ENCODE results near the gene ESR1.

Gene ESR1

DNA sequence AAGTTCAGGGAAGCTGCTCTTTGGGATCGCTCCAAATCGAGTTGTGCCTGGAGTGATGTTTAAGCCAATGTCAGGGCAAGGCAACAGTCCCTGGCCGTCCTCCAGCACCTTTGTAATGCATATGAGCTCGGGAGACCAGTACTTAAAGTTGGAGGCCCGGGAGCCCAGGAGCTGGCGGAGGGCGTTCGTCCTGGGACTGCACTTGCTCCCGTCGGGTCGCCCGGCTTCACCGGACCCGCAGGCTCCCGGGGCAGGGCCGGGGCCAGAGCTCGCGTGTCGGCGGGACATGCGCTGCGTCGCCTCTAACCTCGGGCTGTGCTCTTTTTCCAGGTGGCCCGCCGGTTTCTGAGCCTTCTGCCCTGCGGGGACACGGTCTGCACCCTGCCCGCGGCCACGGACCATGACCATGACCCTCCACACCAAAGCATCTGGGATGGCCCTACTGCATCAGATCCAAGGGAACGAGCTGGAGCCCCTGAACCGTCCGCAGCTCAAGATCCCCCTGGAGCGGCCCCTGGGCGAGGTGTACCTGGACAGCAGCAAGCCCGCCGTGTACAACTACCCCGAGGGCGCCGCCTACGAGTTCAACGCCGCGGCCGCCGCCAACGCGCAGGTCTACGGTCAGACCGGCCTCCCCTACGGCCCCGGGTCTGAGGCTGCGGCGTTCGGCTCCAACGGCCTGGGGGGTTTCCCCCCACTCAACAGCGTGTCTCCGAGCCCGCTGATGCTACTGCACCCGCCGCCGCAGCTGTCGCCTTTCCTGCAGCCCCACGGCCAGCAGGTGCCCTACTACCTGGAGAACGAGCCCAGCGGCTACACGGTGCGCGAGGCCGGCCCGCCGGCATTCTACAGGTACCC is at the start of gene ESR1:
Gene ESR1 (plus strand): TSS at position 170 of the 858 bp plus-strand sequence. CDS start 231 bp downstream, at position 401.
- no peaks in the 10 kb centered on the region for H3K9me3 Mint-ChIP-seq
- H3K4me3 Mint-ChIP-seq, result peak within 1 kb of the TSS; percentile 82
- H3K27ac Mint-ChIP-seq, result no peak within 1 kb of the TSS
- H3K4me1 Mint-ChIP-seq, result peaks cover 13% of the 10 kb centered on the region
- peaks cover 30% of the 10 kb centered on the region for H3K27me3 Mint-ChIP-seq
- H3K36me3 Mint-ChIP-seq, result peaks cover 4% of the 10 kb centered on the region

DNA sequence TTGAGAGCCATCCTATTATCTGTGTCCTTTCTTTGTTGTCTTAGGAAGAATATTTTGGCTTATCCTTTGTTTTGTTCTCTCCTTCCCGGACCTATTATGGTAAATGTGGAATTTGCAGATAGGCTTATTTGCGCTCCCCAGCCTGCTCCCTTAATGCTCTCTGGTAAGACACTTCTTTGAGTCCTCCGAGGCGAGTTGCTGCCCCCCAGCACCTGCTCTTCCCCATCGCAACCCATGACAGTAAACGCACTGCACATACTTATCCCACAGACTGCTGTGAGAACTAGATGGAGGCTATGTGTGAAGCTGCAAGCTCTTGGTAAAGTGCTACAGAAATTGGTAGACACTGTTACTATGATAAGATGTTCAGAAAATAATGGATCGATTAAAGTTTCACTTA is 47.0 kb upstream of the ESR1 start:
- Mint-ChIP-seq H3K4me1 (peaks cover 50% of the 10 kb centered on the region), H3K9me3 (no peaks in the 10 kb centered on the region), H3K27me3 (no peaks in the 10 kb centered on the region), H3K27ac (no peak overlapping the region), H3K4me3 (no peak overlapping the region), H3K36me3 (peaks cover 3% of the 10 kb centered on the region)

DNA sequence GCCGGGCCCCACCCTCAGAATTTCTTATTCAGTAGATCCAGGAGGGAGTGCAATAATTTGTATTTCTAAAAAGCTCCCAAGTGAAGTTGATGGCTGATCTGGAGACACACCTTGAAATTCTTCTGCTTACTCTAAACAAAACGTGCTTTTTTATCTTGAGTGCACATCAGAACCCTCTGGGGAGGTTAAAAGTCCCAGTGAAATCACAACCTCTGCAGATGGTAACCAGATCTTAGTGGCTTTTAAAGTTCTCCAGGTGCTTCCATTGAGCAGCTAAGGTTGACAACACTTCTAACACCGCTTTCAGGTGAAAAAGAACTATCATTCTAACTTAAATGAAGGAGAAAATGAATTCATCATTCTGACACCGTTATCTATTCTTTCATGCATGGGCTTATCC is 45.6 kb upstream of the ESR1 start:
- Mint-ChIP-seq H3K27ac (no peak overlapping the region), H3K27me3 (no peaks in the 10 kb centered on the region), H3K36me3 (peaks cover 3% of the 10 kb centered on the region), H3K4me3 (no peak overlapping the region), H3K9me3 (no peaks in the 10 kb centered on the region), H3K4me1 (peaks cover 41% of the 10 kb centered on the region)

DNA sequence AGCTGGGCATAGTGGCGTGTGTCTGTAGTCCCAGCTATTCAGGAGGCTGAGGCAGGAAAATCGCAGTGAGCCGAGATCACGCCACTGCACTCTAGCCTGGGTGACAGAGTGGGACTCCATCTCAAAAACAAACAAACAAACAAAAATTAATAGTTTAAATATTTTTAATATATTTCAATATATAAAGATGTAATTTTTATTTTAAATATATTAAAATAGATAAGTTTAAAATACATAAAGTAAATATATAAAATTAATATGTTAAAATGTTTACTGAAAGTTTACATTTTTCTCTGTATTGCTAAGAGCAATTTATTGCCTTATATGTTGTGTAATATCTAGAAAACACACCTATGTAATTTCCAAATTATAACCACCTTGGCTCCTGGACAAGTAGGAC is 44.7 kb upstream of the ESR1 start:
- no peaks in the 10 kb centered on the region for H3K27me3 Mint-ChIP-seq
- H3K4me3 Mint-ChIP-seq, result no peak overlapping the region
- H3K4me1 Mint-ChIP-seq, result peaks cover 32% of the 10 kb centered on the region
- no peak overlapping the region for H3K27ac Mint-ChIP-seq
- H3K9me3 Mint-ChIP-seq, result no peaks in the 10 kb centered on the region
- no peaks in the 10 kb centered on the region for H3K36me3 Mint-ChIP-seq

DNA sequence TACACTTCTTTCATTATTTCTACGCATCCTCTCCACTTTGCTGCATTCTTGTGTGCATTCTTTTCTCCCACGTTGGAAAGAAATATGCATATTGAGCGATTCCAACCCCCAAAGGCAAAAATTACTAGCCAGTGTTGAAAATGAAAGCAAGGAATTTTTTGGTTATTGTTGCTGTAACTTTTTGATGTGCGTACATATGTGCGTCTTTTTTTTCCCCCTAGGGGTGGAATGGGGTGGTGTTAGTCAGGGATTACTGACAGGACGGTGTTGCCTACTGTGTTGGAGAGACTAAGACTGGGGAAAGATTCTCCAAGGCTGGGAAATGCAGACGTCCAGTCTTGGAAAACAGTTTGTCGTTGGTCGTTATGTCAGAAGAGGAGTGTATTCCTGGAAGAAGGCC is 44.2 kb upstream of the ESR1 start:
- Mint-ChIP-seq H3K27me3 (no peaks in the 10 kb centered on the region), H3K9me3 (no peaks in the 10 kb centered on the region), H3K36me3 (no peaks in the 10 kb centered on the region), H3K27ac (no peak overlapping the region), H3K4me1 (peaks cover 27% of the 10 kb centered on the region), H3K4me3 (no peak overlapping the region)

GRCh38 chr6:151763938-151764680 is 43.4 kb upstream of the ESR1 start:
- Mint-ChIP-seq H3K36me3 (no peaks in the 10 kb centered on the region), H3K27ac (no peak overlapping the region), H3K4me1 (peaks cover 21% of the 10 kb centered on the region), H3K4me3 (peak overlapping the region; percentile 45), H3K9me3 (no peaks in the 10 kb centered on the region), H3K27me3 (no peaks in the 10 kb centered on the region)

- H3K4me3 Mint-ChIP-seq, result no peak overlapping the region
- peaks cover 16% of the 10 kb centered on the region for H3K4me1 Mint-ChIP-seq
- no peaks in the 10 kb centered on the region for H3K9me3 Mint-ChIP-seq
- no peak overlapping the region for H3K27ac Mint-ChIP-seq
- no peaks in the 10 kb centered on the region for H3K36me3 Mint-ChIP-seq
- no peaks in the 10 kb centered on the region for H3K27me3 Mint-ChIP-seq
These were observed 42.0 kb upstream of the ESR1 start for GRCh38 chr6:151765444-151765886.

DNA sequence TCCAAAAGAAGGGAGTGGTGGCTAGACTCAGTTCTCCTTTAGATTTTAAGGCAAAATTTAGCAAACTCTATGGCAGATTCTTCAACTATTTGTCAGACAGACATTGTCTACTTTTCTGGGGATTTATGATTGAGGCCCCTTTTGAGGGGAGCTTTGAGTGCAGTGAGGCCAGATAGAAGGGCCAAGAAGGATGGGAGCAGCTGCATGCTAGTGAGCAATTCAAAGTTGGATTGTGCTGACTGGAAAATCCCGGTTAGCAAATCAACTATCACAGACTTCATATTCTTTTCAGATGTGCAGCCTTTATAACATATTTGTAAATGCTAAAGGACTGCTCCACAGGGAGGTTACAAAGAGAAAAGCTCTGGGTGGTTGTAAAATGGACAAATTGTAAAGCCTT is 35.0 kb upstream of the ESR1 start:
- Mint-ChIP-seq H3K9me3 (no peaks in the 10 kb centered on the region), H3K36me3 (peaks cover 2% of the 10 kb centered on the region), H3K27me3 (no peaks in the 10 kb centered on the region), H3K4me1 (no peaks in the 10 kb centered on the region), H3K27ac (no peak overlapping the region), H3K4me3 (no peak overlapping the region)

- Mint-ChIP-seq H3K4me1 (no peaks in the 10 kb centered on the region), H3K9me3 (no peaks in the 10 kb centered on the region), H3K27me3 (no peaks in the 10 kb centered on the region), H3K4me3 (no peak overlapping the region), H3K36me3 (peaks cover 2% of the 10 kb centered on the region), H3K27ac (no peak overlapping the region)
These were observed 34.1 kb upstream of the ESR1 start for GRCh38 chr6:151773382-151773781.

GRCh38 chr6:151782560-151782959 is 24.9 kb upstream of the ESR1 start:
- H3K4me1 Mint-ChIP-seq, result no peaks in the 10 kb centered on the region
- H3K27ac Mint-ChIP-seq, result no peak overlapping the region
- no peaks in the 10 kb centered on the region for H3K9me3 Mint-ChIP-seq
- no peak overlapping the region for H3K4me3 Mint-ChIP-seq
- H3K27me3 Mint-ChIP-seq, result no peaks in the 10 kb centered on the region
- peaks cover 6% of the 10 kb centered on the region for H3K36me3 Mint-ChIP-seq

- Mint-ChIP-seq H3K4me3 (no peak overlapping the region), H3K27me3 (no peaks in the 10 kb centered on the region), H3K36me3 (peaks cover 9% of the 10 kb centered on the region), H3K27ac (no peak overlapping the region), H3K9me3 (no peaks in the 10 kb centered on the region), H3K4me1 (no peaks in the 10 kb centered on the region)
These were observed 23.8 kb upstream of the ESR1 start for GRCh38 chr6:151783692-151784091.

DNA sequence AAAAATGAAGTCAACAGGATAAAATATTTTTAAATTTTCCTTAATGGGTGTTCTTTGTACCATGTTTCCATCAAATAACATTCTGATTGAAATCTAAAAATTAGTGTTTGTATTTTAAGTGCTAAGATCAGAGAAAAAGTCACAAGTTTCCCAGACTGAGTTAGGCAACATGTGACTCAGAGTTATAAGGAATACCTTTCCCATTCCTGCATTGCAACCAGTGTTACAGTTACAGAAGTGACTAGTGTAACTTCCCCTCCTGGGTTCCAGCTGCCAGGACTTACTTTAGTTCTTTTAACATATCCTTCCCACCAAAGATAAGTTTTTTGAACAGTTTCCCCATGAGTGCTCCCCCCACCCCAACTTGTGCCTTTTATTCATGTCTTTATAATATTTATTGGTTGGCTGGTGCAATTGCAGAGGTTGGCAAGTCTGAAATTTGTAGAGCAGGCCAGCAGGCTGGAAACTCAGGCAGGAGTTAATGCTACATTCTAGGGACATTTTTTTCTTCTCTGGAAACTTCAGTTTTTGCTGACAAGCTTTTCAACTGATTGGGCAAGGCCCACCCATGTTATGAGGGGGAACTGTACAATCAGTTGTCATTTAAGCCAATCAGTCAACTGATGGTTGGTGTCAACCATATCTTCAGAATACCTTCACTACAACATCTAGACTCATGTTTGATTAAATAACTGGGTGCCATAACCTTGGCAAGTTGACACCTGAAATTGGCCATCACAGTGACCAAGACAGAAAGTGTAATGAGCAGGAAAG is 22.9 kb upstream of the ESR1 start:
- Mint-ChIP-seq H3K27ac (no peak overlapping the region), H3K27me3 (no peaks in the 10 kb centered on the region), H3K36me3 (peaks cover 9% of the 10 kb centered on the region), H3K9me3 (no peaks in the 10 kb centered on the region), H3K4me3 (no peak overlapping the region), H3K4me1 (no peaks in the 10 kb centered on the region)

DNA sequence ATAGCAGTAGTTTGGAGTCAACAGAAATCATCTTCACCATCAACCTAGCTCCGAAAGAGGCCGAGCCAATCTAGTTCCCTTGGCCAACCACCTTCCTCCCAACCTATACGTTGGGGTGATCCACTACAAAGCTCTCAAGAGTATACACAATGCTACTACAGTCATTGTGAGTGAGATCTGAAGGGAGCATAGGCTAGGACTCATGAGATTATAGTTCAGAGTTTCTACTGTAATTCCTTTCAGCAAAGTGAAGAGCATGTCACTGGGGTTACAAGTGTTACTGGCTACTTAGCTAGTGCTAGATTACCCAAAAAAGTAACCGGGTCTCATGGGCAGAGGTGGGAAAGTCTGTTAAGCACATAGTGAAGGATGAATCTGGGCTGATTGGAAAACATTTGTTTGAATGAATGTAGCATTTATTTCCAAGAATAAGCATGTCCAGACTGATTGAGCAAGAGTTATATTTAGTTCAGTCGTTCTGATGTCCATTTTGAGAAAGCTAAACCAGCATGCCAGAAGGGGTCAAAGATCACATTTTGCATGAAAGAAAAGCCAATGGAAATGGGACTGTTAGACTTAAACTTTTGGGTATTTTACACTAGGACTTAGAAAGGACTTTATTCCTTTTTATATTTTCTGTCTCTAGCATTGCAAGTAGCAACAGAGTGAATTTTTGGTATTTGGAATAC is 10.5 kb upstream of the ESR1 start:
- H3K27ac Mint-ChIP-seq, result no peak overlapping the region
- H3K36me3 Mint-ChIP-seq, result no peaks in the 10 kb centered on the region
- H3K4me1 Mint-ChIP-seq, result no peaks in the 10 kb centered on the region
- H3K4me3 Mint-ChIP-seq, result no peak overlapping the region
- no peaks in the 10 kb centered on the region for H3K9me3 Mint-ChIP-seq
- peaks cover 5% of the 10 kb centered on the region for H3K27me3 Mint-ChIP-seq

GRCh38 chr6:151803743-151804142 is 3.7 kb upstream of the ESR1 start:
- Mint-ChIP-seq H3K4me1 (peaks cover 12% of the 10 kb centered on the region), H3K27me3 (peaks cover 19% of the 10 kb centered on the region), H3K4me3 (no peak overlapping the region), H3K27ac (no peak overlapping the region), H3K36me3 (no peaks in the 10 kb centered on the region), H3K9me3 (no peaks in the 10 kb centered on the region)

GRCh38 chr6:151804585-151805285 is 2.7 kb upstream of the ESR1 start:
- Mint-ChIP-seq H3K4me3 (no peak overlapping the region), H3K36me3 (no peaks in the 10 kb centered on the region), H3K27me3 (peaks cover 24% of the 10 kb centered on the region), H3K4me1 (peaks cover 13% of the 10 kb centered on the region), H3K9me3 (no peaks in the 10 kb centered on the region), H3K27ac (no peak overlapping the region)
